ENCODE measurements around the gene YEATS2. TPM values are rescaled to one million over a fixed set of nuclear protein-coding genes. Genes with fewer than 3 reads are reported as not detected.

YEATS2 gene
- polyA plus RNA-seq, 1 donor from 2014 or later: 46.2 TPM

DNA sequence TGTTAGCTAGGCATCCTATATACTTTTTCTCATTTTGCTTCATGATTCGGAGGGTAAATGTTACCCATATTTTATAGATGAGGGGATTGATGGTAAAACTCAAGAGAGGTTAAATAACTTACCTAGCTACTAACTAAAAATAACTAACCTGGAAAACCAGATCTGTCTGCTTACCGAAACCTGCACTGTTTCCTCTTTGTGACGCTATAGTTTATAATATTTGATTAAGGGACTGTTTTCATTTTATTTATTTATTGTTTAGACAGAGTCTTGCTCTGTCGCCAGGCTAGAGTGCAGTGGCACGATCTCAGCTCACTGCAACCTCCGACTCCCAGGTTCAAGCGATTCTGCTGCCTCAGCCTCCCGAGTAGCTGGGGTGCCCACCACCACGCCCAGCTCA, 71.9 kb downstream of the YEATS2 start:
- Histone ChIP-seq H3F3A (ENCODE audit: insufficient read depth, low read length, poor library complexity, severe bottlenecking) (no peaks in the 10 kb centered on the region), H3K9ac (ENCODE audit: low read length) (no peak overlapping the region), H2AFZ (ENCODE audit: low read depth, low read length) (no peak overlapping the region)

DNA sequence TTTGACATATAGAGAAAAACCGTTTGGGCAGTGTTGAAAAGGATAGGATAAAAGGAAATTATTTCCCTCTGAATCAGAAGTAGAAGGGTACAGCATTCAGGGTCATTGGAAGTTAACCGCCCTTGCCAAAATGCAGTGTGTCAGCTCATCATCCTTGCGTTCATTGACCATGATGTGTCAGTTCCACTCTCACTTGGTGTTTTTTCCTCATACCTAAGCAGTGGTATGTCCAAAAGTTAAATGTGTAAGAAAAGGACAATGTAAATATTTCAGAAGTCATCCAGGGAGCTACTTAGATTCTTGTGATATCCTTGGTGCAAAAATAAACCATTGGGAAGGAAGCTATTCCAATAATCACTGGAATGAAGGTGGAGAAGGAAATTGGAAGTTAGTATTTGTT, 77.0 kb downstream of the YEATS2 start:
- peaks cover 10% of the 10 kb centered on the region for H3K36me3 ChIP-seq (ENCODE audit: insufficient read depth, low read length)
- no peak overlapping the region for H3K9ac ChIP-seq (ENCODE audit: low read length)
- H3K9me3 ChIP-seq (ENCODE audit: low read length): no peaks in the 10 kb centered on the region
- H4K20me1 ChIP-seq (ENCODE audit: insufficient read depth): no peaks in the 10 kb centered on the region
- H3K79me2 ChIP-seq (replicated peaks; ENCODE audit: insufficient read depth, low read length): no peaks in the 10 kb centered on the region
- TF ChIP-seq TAF1 (IDR thresholded peaks at IDR 0.05; ENCODE audit: low read depth): no peak
- no peak for TF ChIP-seq MXI1 (conservative IDR thresholded peaks at IDR 0.05; ENCODE audit: poor library complexity, severe bottlenecking)
- TF ChIP-seq POLR2AphosphoS5 (IDR thresholded peaks at IDR 0.05): no peak
- TF ChIP-seq RAD21 (conservative IDR thresholded peaks at IDR 0.05): no peak
- TF ChIP-seq EZH2 (IDR thresholded peaks at IDR 0.05; ENCODE audit: borderline replicate concordance, insufficient read depth, low read length, poor library complexity, severe bottlenecking): no peak
- TF ChIP-seq SMC3 (conservative IDR thresholded peaks at IDR 0.05; ENCODE audit: poor library complexity): no peak
- TF ChIP-seq, protein P1, sequence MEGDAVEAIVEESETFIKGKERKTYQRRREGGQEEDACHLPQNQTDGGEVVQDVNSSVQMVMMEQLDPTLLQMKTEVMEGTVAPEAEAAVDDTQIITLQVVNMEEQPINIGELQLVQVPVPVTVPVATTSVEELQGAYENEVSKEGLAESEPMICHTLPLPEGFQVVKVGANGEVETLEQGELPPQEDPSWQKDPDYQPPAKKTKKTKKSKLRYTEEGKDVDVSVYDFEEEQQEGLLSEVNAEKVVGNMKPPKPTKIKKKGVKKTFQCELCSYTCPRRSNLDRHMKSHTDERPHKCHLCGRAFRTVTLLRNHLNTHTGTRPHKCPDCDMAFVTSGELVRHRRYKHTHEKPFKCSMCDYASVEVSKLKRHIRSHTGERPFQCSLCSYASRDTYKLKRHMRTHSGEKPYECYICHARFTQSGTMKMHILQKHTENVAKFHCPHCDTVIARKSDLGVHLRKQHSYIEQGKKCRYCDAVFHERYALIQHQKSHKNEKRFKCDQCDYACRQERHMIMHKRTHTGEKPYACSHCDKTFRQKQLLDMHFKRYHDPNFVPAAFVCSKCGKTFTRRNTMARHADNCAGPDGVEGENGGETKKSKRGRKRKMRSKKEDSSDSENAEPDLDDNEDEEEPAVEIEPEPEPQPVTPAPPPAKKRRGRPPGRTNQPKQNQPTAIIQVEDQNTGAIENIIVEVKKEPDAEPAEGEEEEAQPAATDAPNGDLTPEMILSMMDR (IDR thresholded peaks at IDR 0.05; ENCODE audit: poor library complexity, severe bottlenecking): no peak
- TF ChIP-seq EP300 (conservative IDR thresholded peaks at IDR 0.05; ENCODE audit: poor library complexity, severe bottlenecking): no peak
- TF ChIP-seq, protein P2, sequence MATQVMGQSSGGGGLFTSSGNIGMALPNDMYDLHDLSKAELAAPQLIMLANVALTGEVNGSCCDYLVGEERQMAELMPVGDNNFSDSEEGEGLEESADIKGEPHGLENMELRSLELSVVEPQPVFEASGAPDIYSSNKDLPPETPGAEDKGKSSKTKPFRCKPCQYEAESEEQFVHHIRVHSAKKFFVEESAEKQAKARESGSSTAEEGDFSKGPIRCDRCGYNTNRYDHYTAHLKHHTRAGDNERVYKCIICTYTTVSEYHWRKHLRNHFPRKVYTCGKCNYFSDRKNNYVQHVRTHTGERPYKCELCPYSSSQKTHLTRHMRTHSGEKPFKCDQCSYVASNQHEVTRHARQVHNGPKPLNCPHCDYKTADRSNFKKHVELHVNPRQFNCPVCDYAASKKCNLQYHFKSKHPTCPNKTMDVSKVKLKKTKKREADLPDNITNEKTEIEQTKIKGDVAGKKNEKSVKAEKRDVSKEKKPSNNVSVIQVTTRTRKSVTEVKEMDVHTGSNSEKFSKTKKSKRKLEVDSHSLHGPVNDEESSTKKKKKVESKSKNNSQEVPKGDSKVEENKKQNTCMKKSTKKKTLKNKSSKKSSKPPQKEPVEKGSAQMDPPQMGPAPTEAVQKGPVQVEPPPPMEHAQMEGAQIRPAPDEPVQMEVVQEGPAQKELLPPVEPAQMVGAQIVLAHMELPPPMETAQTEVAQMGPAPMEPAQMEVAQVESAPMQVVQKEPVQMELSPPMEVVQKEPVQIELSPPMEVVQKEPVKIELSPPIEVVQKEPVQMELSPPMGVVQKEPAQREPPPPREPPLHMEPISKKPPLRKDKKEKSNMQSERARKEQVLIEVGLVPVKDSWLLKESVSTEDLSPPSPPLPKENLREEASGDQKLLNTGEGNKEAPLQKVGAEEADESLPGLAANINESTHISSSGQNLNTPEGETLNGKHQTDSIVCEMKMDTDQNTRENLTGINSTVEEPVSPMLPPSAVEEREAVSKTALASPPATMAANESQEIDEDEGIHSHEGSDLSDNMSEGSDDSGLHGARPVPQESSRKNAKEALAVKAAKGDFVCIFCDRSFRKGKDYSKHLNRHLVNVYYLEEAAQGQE (IDR thresholded peaks at IDR 0.05; ENCODE audit: borderline replicate concordance): no peak
- H3F3A ChIP-seq (ENCODE audit: insufficient read depth, low read length, poor library complexity, severe bottlenecking): no peaks in the 10 kb centered on the region
- H3K9me2 ChIP-seq (ENCODE audit: insufficient read depth, low read length): no peaks in the 10 kb centered on the region
- H3K4me2 ChIP-seq (ENCODE audit: low read length): no peak overlapping the region
- H3K27me3 ChIP-seq (ENCODE audit: insufficient read depth, low read depth, low read length): no peaks in the 10 kb centered on the region
- H3K4me3 ChIP-seq (ENCODE audit: low read length): no peak overlapping the region
- no peak overlapping the region for H2AFZ ChIP-seq (ENCODE audit: low read depth, low read length)
- H3K27ac ChIP-seq (ENCODE audit: low read length): no peak overlapping the region

More for the DNA sequence above, 71.9 kb downstream of the YEATS2 start:
- Histone ChIP-seq H3K4me2 (ENCODE audit: low read length) (no peak overlapping the region), H3K27ac (ENCODE audit: low read length) (no peak overlapping the region), H3K9me2 (ENCODE audit: insufficient read depth, low read length) (no peaks in the 10 kb centered on the region), H3K27me3 (ENCODE audit: insufficient read depth, low read depth, low read length) (no peaks in the 10 kb centered on the region), H3K36me3 (ENCODE audit: insufficient read depth, low read length) (peaks cover 6% of the 10 kb centered on the region), H3K9me3 (ENCODE audit: low read length) (no peaks in the 10 kb centered on the region), H4K20me1 (ENCODE audit: insufficient read depth) (no peaks in the 10 kb centered on the region), H3K4me3 (ENCODE audit: low read length) (no peak overlapping the region), H3K79me2 (replicated peaks; ENCODE audit: insufficient read depth, low read length) (no peaks in the 10 kb centered on the region)
- TF ChIP-seq, protein P1 (IDR thresholded peaks at IDR 0.05; ENCODE audit: poor library complexity, severe bottlenecking): no peak
- no peak for TF ChIP-seq POLR2AphosphoS5 (IDR thresholded peaks at IDR 0.05)
- TF ChIP-seq MXI1 (conservative IDR thresholded peaks at IDR 0.05; ENCODE audit: poor library complexity, severe bottlenecking): no peak
- no peak for TF ChIP-seq EZH2 (IDR thresholded peaks at IDR 0.05; ENCODE audit: borderline replicate concordance, insufficient read depth, low read length, poor library complexity, severe bottlenecking)
- no peak for TF ChIP-seq TAF1 (IDR thresholded peaks at IDR 0.05; ENCODE audit: low read depth)
- no peak for TF ChIP-seq EP300 (conservative IDR thresholded peaks at IDR 0.05; ENCODE audit: poor library complexity, severe bottlenecking)
- TF ChIP-seq, protein P2 (IDR thresholded peaks at IDR 0.05; ENCODE audit: borderline replicate concordance): no peak
- no peak for TF ChIP-seq SMC3 (conservative IDR thresholded peaks at IDR 0.05; ENCODE audit: poor library complexity)
